Loucy (cell line): Measurements from ENCODE around the gene SYNRG.

Experiments
- H2AFZ ChIP-seq: fragments of 200-600 bp; sonication (generic); 2 replicates; pipeline ENCODE4 v1.6.0; 2016; ENCODE audit warnings: antibody characterized with exemption, mild to moderate bottlenecking, low read length, moderate library complexity
- H3F3A ChIP-seq: fragments of 200-600 bp; 2 replicates; pipeline ENCODE4 v1.6.0; 2016; ENCODE audit warnings: antibody characterized with exemption, low read depth, mild to moderate bottlenecking
- H3K27me3 ChIP-seq: fragments of 200-600 bp; sonication (generic); 2 replicates; pipeline ENCODE4 v1.6.1; 2014; ENCODE audit warnings: low read length, mild to moderate bottlenecking; ENCODE audit not compliant: insufficient read depth, poor library complexity, severe bottlenecking
- H3K36me3 ChIP-seq: fragments of 200-600 bp; sonication (generic); 2 replicates; pipeline ENCODE4 v1.6.1; 2016; ENCODE audit warnings: low read length; ENCODE audit not compliant: insufficient read depth
- H3K4me1 ChIP-seq: fragments of 200-600 bp; sonication (generic); 2 replicates; pipeline ENCODE4 v1.5.1; 2014; ENCODE audit warnings: low read length, mild to moderate bottlenecking; ENCODE audit not compliant: insufficient read depth, poor library complexity, severe bottlenecking
- H3K4me2 ChIP-seq: fragments of 200-600 bp; sonication (generic); 2 replicates; pipeline ENCODE4 v1.6.0; 2014; ENCODE audit warnings: antibody characterized with exemption, low read length, low read depth, mild to moderate bottlenecking; ENCODE audit not compliant: poor library complexity, severe bottlenecking
- H3K4me3 ChIP-seq: fragments of 200-600 bp; sonication (generic); 2 replicates; pipeline ENCODE4 v1.5.1; 2014; ENCODE audit warnings: low read length, mild to moderate bottlenecking, mixed read lengths; ENCODE audit not compliant: poor library complexity, severe bottlenecking
- H3K79me2 ChIP-seq: fragments of 200-600 bp; sonication (generic); 2 replicates; pipeline ENCODE4 v1.6.1; 2014; ENCODE audit warnings: low read length; ENCODE audit not compliant: insufficient read depth
- H3K9ac ChIP-seq: fragments of 200-600 bp; sonication (generic); 2 replicates; pipeline ENCODE4 v1.6.0; 2014; ENCODE audit warnings: mild to moderate bottlenecking, low read depth, low read length, moderate library complexity; ENCODE audit not compliant: poor library complexity, severe bottlenecking
- H3K9me2 ChIP-seq: fragments of 200-600 bp; sonication (generic); replicated peaks from 2 replicates; pipeline ENCODE4 v1.6.1; 2016; ENCODE audit warnings: low read depth, low read length, mixed read lengths
- H3K9me3 ChIP-seq: fragments of 200-600 bp; sonication (generic); 2 replicates; pipeline ENCODE4 v1.6.1; 2014; ENCODE audit warnings: mild to moderate bottlenecking, antibody characterized with exemption, low read length, low read depth; ENCODE audit not compliant: insufficient read depth
- H4K20me1 ChIP-seq: fragments of 200-600 bp; sonication (generic); 2 replicates; pipeline ENCODE4 v1.6.0; 2014; ENCODE audit warnings: antibody characterized with exemption, low read length, mild to moderate bottlenecking; ENCODE audit not compliant: insufficient read depth, poor library complexity, severe bottlenecking
- CTCF ChIP-seq: fragments of 200-600 bp; sonication (generic); conservative IDR thresholded peaks from 2 replicates; pipeline ENCODE4 v1.5.1; 2014; ENCODE audit warnings: mild to moderate bottlenecking, antibody characterized with exemption, low read length
- EZH2phosphoT487 ChIP-seq: fragments of 200-600 bp; IDR thresholded peaks from 2 replicates; pipeline ENCODE4 v1.6.1; 2018; ENCODE audit warnings: antibody characterized with exemption, mild to moderate bottlenecking, moderate library complexity, borderline replicate concordance

SYNRG gene

GRCh38 chr17:37538981-37539659 lies 70.1 kb downstream of the SYNRG start:
- Histone ChIP-seq H3K27me3 (no peaks in the 10 kb centered on the region), H3K9ac (no peak overlapping the region), H3K4me1 (no peaks in the 10 kb centered on the region), H3F3A (no peaks in the 10 kb centered on the region), H3K4me2 (no peak overlapping the region), H3K9me3 (no peaks in the 10 kb centered on the region), H2AFZ (no peak overlapping the region), H3K9me2 (no peaks in the 10 kb centered on the region), H3K36me3 (peaks cover 95% of the 10 kb centered on the region), H3K4me3 (no peak overlapping the region), H4K20me1 (no peaks in the 10 kb centered on the region), H3K79me2 (no peaks in the 10 kb centered on the region; the same call in 1 of the 2 replicates)
- TF ChIP-seq CTCF = no peak
- no peak for TF ChIP-seq EZH2phosphoT487

- no peaks in the 10 kb centered on the region for H3K27me3 ChIP-seq
- H3K9ac ChIP-seq = no peak overlapping the region
- no peak overlapping the region for H3K4me3 ChIP-seq
- H3K79me2 ChIP-seq = no peaks in the 10 kb centered on the region
- no peaks in the 10 kb centered on the region for H4K20me1 ChIP-seq
- H3K4me1 ChIP-seq = no peaks in the 10 kb centered on the region
- H3F3A ChIP-seq = no peaks in the 10 kb centered on the region
- peaks cover 84% of the 10 kb centered on the region; the same call in 1 of the 2 replicates for H3K36me3 ChIP-seq
- no peaks in the 10 kb centered on the region for H3K9me3 ChIP-seq
- no peak overlapping the region for H2AFZ ChIP-seq
- H3K9me2 ChIP-seq = no peaks in the 10 kb centered on the region
- no peak for TF ChIP-seq CTCF
- no peak for TF ChIP-seq EZH2phosphoT487
- no peak overlapping the region for H3K4me2 ChIP-seq
Observed at GRCh38 chr17:37535906-37536305, 73.3 kb downstream of the SYNRG start.

GRCh38 chr17:37532756-37533155 lies 76.5 kb downstream of the SYNRG start:
- H3F3A ChIP-seq = no peaks in the 10 kb centered on the region
- no peaks in the 10 kb centered on the region for H3K9me2 ChIP-seq
- H4K20me1 ChIP-seq = no peaks in the 10 kb centered on the region
- no peaks in the 10 kb centered on the region for H3K27me3 ChIP-seq
- no peaks in the 10 kb centered on the region for H3K79me2 ChIP-seq
- H3K36me3 ChIP-seq = peaks cover 77% of the 10 kb centered on the region; the same call in 1 of the 2 replicates
- H3K4me3 ChIP-seq = no peak overlapping the region
- H3K4me1 ChIP-seq = no peaks in the 10 kb centered on the region
- H3K9me3 ChIP-seq = no peaks in the 10 kb centered on the region
- no peak overlapping the region for H2AFZ ChIP-seq
- no peak overlapping the region for H3K4me2 ChIP-seq
- no peak overlapping the region for H3K9ac ChIP-seq
- TF ChIP-seq CTCF = no peak
- TF ChIP-seq EZH2phosphoT487 = no peak
